DMS 273 (cell line): ENCODE measurements around the gene CSMD2.

Experiments
- DNase-seq: peaks from one replicate; lab custom pipeline; 2025; ENCODE audit not compliant: unreplicated experiment; lab: John Stamatoyannopoulos, UW

The CSMD2 gene

GRCh38 chr1:33696962-33697361 lies 468.1 kb downstream of the CSMD2 start:
- no peak for DNase-seq

GRCh38 chr1:33696311-33696710 lies 468.7 kb downstream of the CSMD2 start:
- no peak for DNase-seq

GRCh38 chr1:33692206-33693188 lies 472.5 kb downstream of the CSMD2 start:
- DNase-seq, result no peak

- DNase-seq, result no peak
Observed at GRCh38 chr1:33687000-33687399, 478.0 kb downstream of the CSMD2 start.

GRCh38 chr1:33686551-33686950 lies 478.5 kb downstream of the CSMD2 start:
- DNase-seq, result no peak

GRCh38 chr1:33685256-33685655 lies 479.8 kb downstream of the CSMD2 start:
- DNase-seq, result no peak

GRCh38 chr1:33684396-33685179 lies 480.4 kb downstream of the CSMD2 start:
- no peak for DNase-seq

GRCh38 chr1:33683913-33684312 lies 481.1 kb downstream of the CSMD2 start:
- peak; percentile 43 for DNase-seq

- no peak for DNase-seq
Observed at GRCh38 chr1:33682371-33682770, 482.7 kb downstream of the CSMD2 start.

GRCh38 chr1:33680281-33680840 lies 484.7 kb downstream of the CSMD2 start:
- DNase-seq, result no peak

- no peak for DNase-seq
Observed at GRCh38 chr1:33670567-33670966, 494.5 kb downstream of the CSMD2 start.

- no peak for DNase-seq
Observed at GRCh38 chr1:33668695-33669094, 496.3 kb downstream of the CSMD2 start.

GRCh38 chr1:33667386-33668282 lies 497.4 kb downstream of the CSMD2 start:
- no peak for DNase-seq

GRCh38 chr1:33666616-33667015 lies 498.4 kb downstream of the CSMD2 start:
- no peak for DNase-seq

- peak; percentile 79 for DNase-seq
Observed at GRCh38 chr1:33661811-33662454, 503.1 kb downstream of the CSMD2 start.

GRCh38 chr1:33660956-33661355 lies 504.1 kb downstream of the CSMD2 start:
- DNase-seq, result no peak

GRCh38 chr1:33660244-33660643 lies 504.8 kb downstream of the CSMD2 start:
- DNase-seq, result no peak

GRCh38 chr1:33659641-33660040 lies 505.4 kb downstream of the CSMD2 start:
- no peak for DNase-seq

GRCh38 chr1:33657833-33658232 lies 507.2 kb downstream of the CSMD2 start:
- no peak for DNase-seq

GRCh38 chr1:33656467-33657005 lies 508.5 kb downstream of the CSMD2 start:
- no peak for DNase-seq
